Panc1 (cell line): Measurements from ENCODE around the gene MT1HL1. TPM values are rescaled to one million over a fixed set of nuclear protein-coding genes. Genes with fewer than 3 reads are reported as not detected.

Source experiments
- ATAC-seq: fragments of 200-7000 bp; cut with Tn5 transposase; 2 replicates; pipeline ENCODE4 v1.9.1; 2020; ENCODE audit warnings: mild to moderate bottlenecking, moderate library complexity
- BruUV-seq: library from RNA; stranded (reverse); fragments of 400-500 nt; replicated peaks from 2 replicates; lab custom pipeline; 2021; lab: Mats Ljungman, UMichigan
- CTCF ChIA-PET: fragments of 300-600 bp; sonication (Branson Sonifier 250); formaldehyde crosslinking; loops from one replicate; lab custom pipeline; 2022; ENCODE audit warnings: antibody characterized with exemption; lab: Charles Lee
- POLR2A ChIA-PET: fragments of 300-600 bp; sonication (Branson Sonifier 250); formaldehyde crosslinking; loops from one replicate; lab custom pipeline; 2022; ENCODE audit warnings: antibody characterized with exemption; lab: Charles Lee
- DNase-seq: peaks from one replicate; pipeline ENCODE4 v3.0.0-alpha.2; 2010; ENCODE audit warnings: low read depth, low spot score
- H3K27ac ChIP-seq: 2 replicates; pipeline ENCODE4 v1.5.1; 2011; ENCODE audit warnings: mild to moderate bottlenecking, low read length, inconsistent platforms
- H3K27me3 ChIP-seq: fragments of 200-500 bp; sonication (Bioruptor generic); 2 replicates; pipeline ENCODE4 v1.6.0; 2014; ENCODE audit warnings: low read length, inconsistent platforms; ENCODE audit not compliant: control insufficient read depth, insufficient read depth
- H3K36me3 ChIP-seq: fragments of 200-500 bp; sonication (Bioruptor generic); 2 replicates; pipeline ENCODE4 v1.5.1; 2014; ENCODE audit warnings: inconsistent platforms, mild to moderate bottlenecking, low read length, moderate library complexity; ENCODE audit not compliant: control insufficient read depth, insufficient read depth
- H3K4me1 ChIP-seq: 2 replicates; pipeline ENCODE4 v1.5.1; 2011; ENCODE audit warnings: inconsistent platforms, mild to moderate bottlenecking, low read length, moderate library complexity; ENCODE audit not compliant: control insufficient read depth, insufficient read depth
- H3K4me3 ChIP-seq, 2 experiments: 2 replicates each; pipeline ENCODE4 v1.5.1; 2011 to 2012; ENCODE audit warnings: low read depth in 2 of 2, low read length in 2 of 2, mild to moderate bottlenecking in 2 of 2, inconsistent platforms in 1 of 2, moderate library complexity in 1 of 2
- H3K9me3 ChIP-seq: fragments of 200-500 bp; sonication (Bioruptor generic); 2 replicates; pipeline ENCODE4 v1.5.1; 2014; ENCODE audit warnings: low read depth, mild to moderate bottlenecking, inconsistent platforms, low read length, moderate library complexity; ENCODE audit not compliant: control insufficient read depth, insufficient read depth
- CTCF ChIP-seq: fragments of 450-650 bp; IDR thresholded peaks from 2 replicates; pipeline ENCODE4 v1.5.1; 2017; ENCODE audit warnings: mild to moderate bottlenecking
- POLR2AphosphoS5 ChIP-seq: IDR thresholded peaks from 2 replicates; pipeline ENCODE4 v1.6.1; 2012; ENCODE audit warnings: mild to moderate bottlenecking, low read depth, low read length, moderate library complexity
- SIN3A ChIP-seq: IDR thresholded peaks from 2 replicates; pipeline ENCODE4 v1.6.1; 2012; ENCODE audit warnings: low read depth, mild to moderate bottlenecking, low read length, moderate library complexity, borderline replicate concordance; ENCODE audit not compliant: insufficient read depth
- TCF7L2 ChIP-seq: IDR thresholded peaks from 2 replicates; pipeline ENCODE4 v1.6.1; 2011; ENCODE audit warnings: mild to moderate bottlenecking, low read depth, low read length, inconsistent platforms
- in situ Hi-C: cut with HindIII; loops from 2 replicates; pipeline ENCODE4 v1.10.0; 2016; ENCODE audit warnings: low sequenced_read_pairs, low pct_unique_long_range_greater_than_20kb
- intact Hi-C: fragments of 100-400 bp; cut with micrococcal nuclease; formaldehyde crosslinking; loops from one replicate; pipeline ENCODE4 v1.10.0; 2022; ENCODE audit not compliant: unreplicated experiment
- total RNA-seq: library from RNA; stranded (reverse); gene quantifications from one replicate; pipeline ENCODE4 v1.2.1, GENCODE V29; 2021; ENCODE audit not compliant: unreplicated experiment
- TF ChIP-seq, protein P1 (sequence below), 2 experiments: IDR thresholded peaks; 2 replicates each; pipeline ENCODE4 v1.6.1; 2011 to 2012; ENCODE audit warnings: low read depth in 2 of 2, control low read depth in 1 of 2, low read length in 1 of 2, mild to moderate bottlenecking in 1 of 2, moderate library complexity in 1 of 2; ENCODE audit not compliant: insufficient read depth in 1 of 2

The MT1HL1 gene
- total RNA-seq, 1 experiment from 2014 or later, result not detected

DNA sequence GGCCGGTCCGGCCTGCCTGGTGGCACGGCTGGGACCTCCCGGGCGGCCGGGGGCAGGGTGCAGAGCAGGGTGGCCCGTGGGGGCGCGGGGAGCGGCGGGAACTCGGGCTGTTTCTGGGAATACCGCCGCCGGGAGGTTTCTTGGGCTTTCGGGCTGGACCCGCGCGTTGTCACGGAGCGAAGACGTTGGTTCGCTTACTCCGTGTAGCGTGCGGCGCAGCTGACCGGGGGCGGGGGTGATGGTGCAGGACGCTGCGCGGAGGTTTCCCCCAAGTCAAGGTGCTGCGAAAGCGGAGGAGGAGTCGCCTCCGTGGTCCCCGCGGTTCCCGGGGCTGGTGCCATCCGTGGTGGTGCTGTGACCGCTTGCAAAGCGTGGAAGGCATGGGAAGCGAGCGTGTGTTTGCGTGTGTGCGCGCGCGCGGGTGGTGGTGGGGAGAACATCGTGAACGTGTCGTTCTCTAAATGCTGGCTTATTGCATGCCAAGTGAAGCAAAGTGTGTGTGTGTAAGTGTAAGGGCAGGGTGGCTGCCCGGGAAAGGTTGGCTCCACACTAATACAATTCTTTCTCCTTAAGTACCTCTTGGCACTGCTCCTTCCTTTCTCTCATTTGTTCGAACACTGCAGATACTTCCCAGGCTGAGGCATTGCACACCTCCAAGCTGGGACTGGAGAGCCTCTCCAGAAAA, 38.8 kb upstream of the MT1HL1 start:
- no peaks in the 10 kb centered on the region for H3K4me1 ChIP-seq
- no peak for ATAC-seq
- intact Hi-C loops, result no loop called here
- no peaks in the 10 kb centered on the region; the same call in 1 of the 2 replicates for H3K36me3 ChIP-seq
- DNase-seq, result no peak
- no peak overlapping the region for H3K4me3 ChIP-seq
- POLR2A ChIA-PET, result no interaction called here
- no peaks in the 10 kb centered on the region for H3K9me3 ChIP-seq
- peaks cover 8% of the 10 kb centered on the region; the same call in 1 of the 2 replicates for H3K27me3 ChIP-seq
- CTCF ChIA-PET, result no interaction called here
- TF ChIP-seq CTCF, result no peak
- no peak for TF ChIP-seq POLR2AphosphoS5
- TF ChIP-seq, protein P1, sequence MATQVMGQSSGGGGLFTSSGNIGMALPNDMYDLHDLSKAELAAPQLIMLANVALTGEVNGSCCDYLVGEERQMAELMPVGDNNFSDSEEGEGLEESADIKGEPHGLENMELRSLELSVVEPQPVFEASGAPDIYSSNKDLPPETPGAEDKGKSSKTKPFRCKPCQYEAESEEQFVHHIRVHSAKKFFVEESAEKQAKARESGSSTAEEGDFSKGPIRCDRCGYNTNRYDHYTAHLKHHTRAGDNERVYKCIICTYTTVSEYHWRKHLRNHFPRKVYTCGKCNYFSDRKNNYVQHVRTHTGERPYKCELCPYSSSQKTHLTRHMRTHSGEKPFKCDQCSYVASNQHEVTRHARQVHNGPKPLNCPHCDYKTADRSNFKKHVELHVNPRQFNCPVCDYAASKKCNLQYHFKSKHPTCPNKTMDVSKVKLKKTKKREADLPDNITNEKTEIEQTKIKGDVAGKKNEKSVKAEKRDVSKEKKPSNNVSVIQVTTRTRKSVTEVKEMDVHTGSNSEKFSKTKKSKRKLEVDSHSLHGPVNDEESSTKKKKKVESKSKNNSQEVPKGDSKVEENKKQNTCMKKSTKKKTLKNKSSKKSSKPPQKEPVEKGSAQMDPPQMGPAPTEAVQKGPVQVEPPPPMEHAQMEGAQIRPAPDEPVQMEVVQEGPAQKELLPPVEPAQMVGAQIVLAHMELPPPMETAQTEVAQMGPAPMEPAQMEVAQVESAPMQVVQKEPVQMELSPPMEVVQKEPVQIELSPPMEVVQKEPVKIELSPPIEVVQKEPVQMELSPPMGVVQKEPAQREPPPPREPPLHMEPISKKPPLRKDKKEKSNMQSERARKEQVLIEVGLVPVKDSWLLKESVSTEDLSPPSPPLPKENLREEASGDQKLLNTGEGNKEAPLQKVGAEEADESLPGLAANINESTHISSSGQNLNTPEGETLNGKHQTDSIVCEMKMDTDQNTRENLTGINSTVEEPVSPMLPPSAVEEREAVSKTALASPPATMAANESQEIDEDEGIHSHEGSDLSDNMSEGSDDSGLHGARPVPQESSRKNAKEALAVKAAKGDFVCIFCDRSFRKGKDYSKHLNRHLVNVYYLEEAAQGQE (IDR thresholded peaks at IDR 0.05; ENCODE audit: insufficient read depth in 1 of 2, low read depth in 2 of 2, low read length in 1 of 2), result no peak
- no TSS peak for BruUV-seq
- no peak overlapping the region for H3K27ac ChIP-seq
- in situ Hi-C loops, result no loop called here

DNA sequence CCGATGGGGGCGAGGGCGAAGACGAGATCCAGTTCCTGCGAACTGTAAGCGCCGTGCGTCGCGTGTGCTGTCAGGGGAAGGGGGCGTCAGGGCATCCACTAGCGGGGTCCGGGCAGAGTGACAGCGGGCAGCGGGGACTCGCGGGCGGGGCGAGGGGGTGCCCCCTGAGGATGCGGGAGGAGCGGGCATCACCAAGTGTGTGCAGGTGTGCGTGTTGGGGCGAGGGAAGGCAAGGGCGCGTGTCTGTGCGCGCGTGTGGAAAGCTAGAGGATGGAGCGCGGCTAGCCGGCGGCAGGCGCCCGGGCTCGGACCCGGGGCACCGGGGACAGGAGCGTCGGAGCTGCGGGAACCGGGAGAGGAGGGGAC, 38.3 kb upstream of the MT1HL1 start:
- H3K9me3 ChIP-seq, result no peaks in the 10 kb centered on the region
- intact Hi-C loops (no loop called here), in situ Hi-C loops (no loop called here)
- DNase-seq (no peak), ATAC-seq (no peak)
- no peak overlapping the region; a peak in 1 of 4 replicates for H3K4me3 ChIP-seq
- H3K4me1 ChIP-seq, result no peaks in the 10 kb centered on the region
- H3K36me3 ChIP-seq, result no peaks in the 10 kb centered on the region; the same call in 1 of the 2 replicates
- TF ChIP-seq POLR2AphosphoS5, result no peak
- ChIA-PET POLR2A (no interaction called here), CTCF (no interaction called here)
- no TSS peak for BruUV-seq
- H3K27ac ChIP-seq, result no peak overlapping the region
- H3K27me3 ChIP-seq, result peaks cover 8% of the 10 kb centered on the region; the same call in 1 of the 2 replicates

GRCh38 chr1:237041795-237042525, 37.7 kb upstream of the MT1HL1 start, which contains the start of gene RYR2:
RYR2 (plus strand) TSS chr1:237042184; CDS start chr1:237042522, 338 bp downstream.
- no TSS peak for BruUV-seq
- ATAC-seq (no peak), DNase-seq (no peak)
- H3K4me3 ChIP-seq, result no peak within 1 kb of the TSS; a peak in 1 of 4 replicates
- H3K27ac ChIP-seq, result no peak within 1 kb of the TSS
- POLR2A ChIA-PET, result no interaction called here
- TF ChIP-seq, protein P1 (IDR thresholded peaks at IDR 0.05; ENCODE audit: insufficient read depth in 1 of 2, low read depth in 2 of 2, low read length in 1 of 2), result no peak
- no peak for TF ChIP-seq CTCF
- no peak for TF ChIP-seq SIN3A
- no peak for TF ChIP-seq POLR2AphosphoS5
- no peak for TF ChIP-seq TCF7L2
- CTCF ChIA-PET, result no interaction called here
- peaks cover 6% of the 10 kb centered on the region; the same call in 1 of the 2 replicates for H3K27me3 ChIP-seq
- no peaks in the 10 kb centered on the region; the same call in 1 of the 2 replicates for H3K36me3 ChIP-seq
- in situ Hi-C loops (no loop called here), intact Hi-C loops (no loop called here)
- no peaks in the 10 kb centered on the region for H3K4me1 ChIP-seq
- H3K9me3 ChIP-seq, result no peaks in the 10 kb centered on the region
